T-helper 9 cell (primary cell): ENCODE data around the gene TMEM135.
"Not testable (repeated sequence)": the region's sequence is repeated elsewhere in the genome, so short reads cannot be mapped to it uniquely, and the experiment has no call there.

Experiments
- DNase-seq: peaks from one replicate; pipeline ENCODE4 v3.0.0-alpha.2; 2020

Gene TMEM135

DNA sequence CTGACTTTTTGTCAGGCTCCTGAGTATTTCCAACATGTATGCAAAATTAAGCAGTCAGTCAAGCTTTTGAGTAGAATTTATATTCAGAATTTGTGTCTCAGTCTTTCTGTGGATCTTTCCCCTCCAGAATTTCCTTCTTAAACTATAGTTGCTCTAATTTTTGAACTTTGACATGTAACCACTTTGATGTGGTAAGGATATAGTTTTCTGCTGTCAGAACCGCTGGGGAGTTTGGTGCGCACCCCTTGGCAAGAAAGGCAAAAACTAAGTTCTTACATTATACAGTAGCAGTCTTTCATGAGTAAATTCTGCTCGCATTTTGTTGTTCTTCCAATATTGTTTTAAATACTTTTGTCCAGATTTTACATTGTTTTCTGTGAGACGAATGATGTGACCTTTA is 105.9 kb downstream of the TMEM135 start:
- DNase-seq, result no peak

DNA sequence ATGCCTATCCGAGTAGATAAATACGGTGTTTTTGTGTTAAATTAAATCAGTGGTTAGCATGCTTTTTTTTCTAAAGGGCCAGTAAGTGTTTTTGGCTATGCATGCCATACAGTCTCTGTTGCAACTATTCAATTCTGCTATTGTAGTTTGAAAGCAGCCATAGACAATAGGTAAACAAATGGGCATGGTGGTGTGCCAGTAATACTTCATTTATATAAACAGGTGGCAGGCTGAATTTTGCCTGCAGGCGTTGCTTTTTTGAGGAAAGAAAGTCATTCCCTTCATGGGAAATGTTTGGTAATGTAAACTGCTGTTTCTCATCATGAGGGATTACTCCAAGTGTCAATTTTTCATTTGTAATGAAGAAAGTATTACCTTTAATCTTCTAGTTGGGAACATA is 106.5 kb downstream of the TMEM135 start:
- DNase-seq, result no peak

DNA sequence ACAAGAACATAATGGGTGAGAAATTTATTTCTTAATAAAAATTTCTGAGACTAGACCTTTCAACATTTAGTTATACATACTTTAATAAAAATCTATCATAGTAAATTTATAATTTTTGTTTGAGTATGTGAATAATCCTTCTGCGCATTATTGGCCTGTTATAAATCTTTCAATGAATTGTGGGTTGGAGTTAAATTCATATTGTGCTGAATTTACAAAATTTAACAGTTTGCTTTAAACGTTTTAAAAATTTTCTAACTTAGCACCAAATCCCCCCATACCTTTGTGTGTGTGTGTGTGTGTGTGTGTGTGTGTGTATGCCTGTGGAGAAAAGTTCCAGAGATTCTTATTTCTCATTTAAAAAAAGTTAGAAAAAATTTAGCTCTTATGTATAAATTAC is 111.0 kb downstream of the TMEM135 start:
- DNase-seq, result no peak

DNA sequence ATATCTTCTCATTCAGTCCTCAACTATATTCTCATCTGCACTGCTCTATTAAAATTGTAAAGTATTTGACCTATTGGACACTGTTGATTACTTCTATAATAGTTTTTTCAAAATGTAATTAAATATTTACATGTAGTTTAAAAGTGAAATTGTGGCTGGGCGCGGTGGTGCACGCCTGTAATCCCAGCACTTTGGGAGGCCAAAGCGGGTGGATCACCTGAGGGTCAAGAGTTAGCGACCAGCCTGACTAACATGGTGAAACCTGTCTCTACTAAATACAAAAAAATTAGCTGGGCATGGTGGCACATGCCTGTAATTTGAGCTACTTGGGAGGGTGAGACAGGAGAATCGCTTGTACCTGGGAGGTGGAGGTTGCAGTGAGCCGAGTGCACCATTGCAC is 112.0 kb downstream of the TMEM135 start:
- DNase-seq, result not testable (repeated sequence)

DNA sequence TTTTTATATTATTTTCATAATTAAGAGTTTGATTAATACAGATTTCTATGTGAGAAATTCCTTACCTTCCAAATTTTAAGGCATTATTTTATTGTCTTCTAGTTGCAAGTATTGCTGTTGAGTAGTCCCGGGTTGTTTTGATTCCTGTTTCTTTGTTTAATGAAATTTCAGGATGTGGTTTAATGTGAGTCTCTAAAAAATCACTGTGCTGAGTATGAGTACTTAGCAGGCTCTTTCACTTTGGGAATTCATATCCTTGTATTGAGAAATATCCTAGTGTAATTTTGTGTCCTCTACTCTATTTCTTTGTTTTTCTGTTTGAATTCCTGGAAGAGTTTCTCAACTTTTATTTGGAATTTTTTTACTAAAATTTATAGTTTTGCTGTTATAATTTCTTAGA is 113.2 kb downstream of the TMEM135 start:
- no peak for DNase-seq

DNA sequence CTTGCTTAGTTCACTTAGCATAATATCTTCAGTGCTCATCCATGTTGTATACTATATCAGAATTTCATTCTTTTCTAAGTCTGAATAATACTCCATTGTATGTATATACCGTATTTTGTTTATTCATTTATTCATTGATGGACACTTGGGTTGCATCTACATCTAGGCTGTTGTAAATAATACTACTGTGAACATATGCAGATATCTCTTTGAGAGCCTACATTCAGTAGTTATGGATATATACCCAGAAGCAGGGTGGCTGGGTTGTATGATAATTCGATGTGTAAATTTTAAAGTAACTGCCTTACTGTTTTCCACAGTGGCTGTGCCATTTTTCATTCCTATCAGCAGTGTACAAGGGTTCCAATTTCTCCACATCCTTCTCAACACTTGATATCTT is 116.5 kb downstream of the TMEM135 start:
- no peak for DNase-seq

DNA sequence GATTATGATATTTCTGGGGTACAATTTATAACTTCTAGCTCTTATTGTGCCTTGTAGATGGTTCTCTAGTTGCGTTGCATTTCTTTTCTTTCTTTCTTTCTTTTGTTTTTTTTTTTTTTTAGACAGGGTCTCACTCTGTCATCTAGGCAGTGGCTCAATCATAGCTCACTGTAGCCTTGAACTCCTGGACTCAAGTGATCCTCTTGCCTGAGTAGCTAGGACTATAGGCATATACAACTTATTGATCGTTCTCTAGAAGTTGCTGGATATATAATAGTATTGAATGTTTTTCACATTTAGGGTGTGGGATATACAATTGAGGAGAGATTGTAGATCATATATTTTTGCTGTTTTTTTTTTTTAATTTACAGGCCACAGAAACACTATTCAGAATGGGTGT is 119.2 kb downstream of the TMEM135 start:
- DNase-seq, result no peak

DNA sequence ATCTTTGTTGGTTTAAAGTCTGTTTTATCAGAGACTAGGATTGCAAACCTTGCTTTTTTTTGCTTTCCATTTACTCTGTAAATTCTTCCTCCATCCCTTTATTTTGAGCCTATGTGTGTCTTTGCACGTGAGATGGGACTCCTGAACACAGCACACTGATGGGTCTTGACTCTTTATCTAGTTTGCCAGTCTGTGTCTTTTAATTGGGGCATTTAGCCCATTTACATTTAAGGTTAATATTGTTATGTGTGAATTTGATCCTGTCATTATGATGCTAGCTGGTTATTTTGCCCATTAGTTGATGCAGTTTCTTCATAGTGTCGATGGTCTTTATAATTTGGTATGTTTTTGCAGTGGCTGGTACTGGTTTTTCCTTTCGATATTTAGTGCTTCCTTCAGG is 131.3 kb downstream of the TMEM135 start:
- DNase-seq, result not testable (repeated sequence)

DNA sequence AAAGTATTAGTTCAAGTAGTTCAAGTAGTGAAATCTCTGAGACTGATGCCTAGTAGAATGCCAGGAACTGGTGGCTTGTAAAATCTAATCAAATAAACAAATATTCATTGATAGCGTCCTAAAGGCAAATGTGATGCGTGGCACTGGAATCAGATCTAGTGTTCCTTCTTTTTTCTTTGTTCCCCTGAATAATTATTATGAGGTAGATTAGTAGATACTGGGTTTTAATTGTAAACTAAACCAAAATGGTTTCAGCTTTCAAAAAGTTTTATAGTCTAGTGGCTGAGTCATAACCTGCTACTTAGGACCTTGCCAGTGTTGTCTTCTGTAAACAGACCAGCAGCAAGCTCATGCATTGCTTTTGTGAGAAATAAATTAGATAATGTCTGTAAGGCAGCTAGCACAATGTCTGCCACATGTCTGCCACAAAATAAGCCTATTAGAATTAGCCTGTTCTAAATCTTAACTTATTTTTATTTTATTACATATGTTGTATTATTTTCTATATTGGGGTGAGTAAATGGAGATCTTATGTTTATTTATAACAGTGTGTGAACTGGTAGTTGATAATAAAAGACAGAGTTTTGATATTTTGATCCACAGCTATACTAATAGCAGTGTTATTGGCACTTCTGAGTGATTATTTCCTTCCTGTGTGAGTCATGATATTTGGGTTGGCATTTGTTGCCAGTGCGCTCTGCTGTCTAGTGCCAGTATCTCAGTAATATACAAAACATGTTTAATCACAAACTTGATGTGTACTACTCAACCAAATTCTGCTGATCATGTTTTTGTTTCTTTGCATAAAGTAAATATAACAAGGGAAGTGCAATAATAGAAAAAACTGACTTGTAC is 135.7 kb downstream of the TMEM135 start:
- DNase-seq, result no peak

DNA sequence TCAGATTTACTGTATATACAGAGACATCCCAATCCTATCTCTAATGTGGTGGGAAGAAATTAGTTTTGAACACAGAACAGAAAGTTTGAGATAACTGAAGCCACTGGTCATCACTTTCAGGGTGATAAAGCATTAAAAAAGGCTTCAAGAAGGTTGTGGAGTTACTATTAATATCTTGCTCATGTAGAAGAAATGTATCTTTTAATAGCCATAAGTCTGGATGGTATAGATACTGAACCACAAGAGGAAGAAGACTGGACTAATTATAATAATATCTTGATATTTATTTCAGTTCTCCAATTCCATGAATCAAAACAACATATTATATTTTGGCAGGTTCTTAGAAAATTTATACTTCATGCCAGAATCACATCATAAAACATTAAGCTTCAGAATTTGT is 137.1 kb downstream of the TMEM135 start:
- DNase-seq, result no peak

DNA sequence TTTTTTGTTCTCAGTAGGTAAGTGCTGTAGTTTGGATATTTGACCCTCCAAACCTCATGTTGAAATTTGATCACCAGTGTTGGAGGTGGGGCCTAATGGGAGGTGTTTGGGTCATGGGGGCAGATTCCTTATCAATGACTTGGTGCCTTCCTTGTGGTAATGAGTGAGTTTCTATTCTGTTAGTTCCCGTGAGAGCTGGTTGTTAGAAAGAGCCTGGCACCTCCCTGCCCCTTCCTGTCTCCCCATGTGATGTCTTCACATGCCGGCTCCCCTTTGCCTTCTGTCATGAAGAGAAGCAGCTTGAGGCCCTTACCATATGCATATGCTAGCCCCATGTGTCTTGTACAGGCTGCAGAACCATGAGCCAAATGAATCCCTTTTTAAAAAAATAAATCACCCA is 138.3 kb downstream of the TMEM135 start:
- DNase-seq, result no peak

DNA sequence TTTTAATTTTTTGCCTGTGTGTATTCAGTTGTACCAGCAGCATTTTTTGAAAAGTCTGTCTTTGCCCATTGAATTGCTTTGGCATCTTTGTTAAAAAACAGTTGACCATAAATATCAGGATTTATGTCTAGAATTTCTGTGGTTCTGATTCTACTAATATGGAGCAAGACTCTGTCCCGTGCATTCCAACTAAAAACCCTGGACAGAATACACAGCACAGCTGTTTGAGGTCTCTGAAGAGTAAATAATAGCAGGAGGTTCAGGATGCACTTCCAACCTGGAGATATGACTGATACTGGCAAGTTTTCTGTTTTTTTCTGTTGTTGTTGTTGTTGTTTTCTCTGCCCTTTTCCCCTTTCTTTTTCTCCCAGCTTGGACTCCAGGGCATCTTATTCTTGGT is 141.9 kb downstream of the TMEM135 start:
- DNase-seq, result no peak

DNA sequence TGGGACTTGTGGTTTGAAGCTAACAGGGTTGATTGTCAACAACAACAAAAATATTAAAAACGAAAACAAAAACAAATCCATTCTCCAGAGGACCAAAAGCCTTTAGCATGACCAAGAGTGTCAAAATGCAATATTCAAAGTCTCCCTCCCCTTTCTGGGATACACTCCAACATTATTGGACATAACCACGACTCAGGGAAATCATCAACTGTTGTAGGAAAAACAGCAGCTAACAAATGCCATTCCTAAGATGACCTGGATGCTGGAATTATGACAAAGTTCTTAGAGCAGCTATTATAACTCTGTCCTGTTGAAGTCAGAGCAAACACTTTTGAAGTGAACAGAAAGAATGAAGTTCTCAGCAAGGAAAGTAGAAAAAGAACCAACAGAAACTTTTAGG is 143.0 kb downstream of the TMEM135 start:
- DNase-seq, result no peak

DNA sequence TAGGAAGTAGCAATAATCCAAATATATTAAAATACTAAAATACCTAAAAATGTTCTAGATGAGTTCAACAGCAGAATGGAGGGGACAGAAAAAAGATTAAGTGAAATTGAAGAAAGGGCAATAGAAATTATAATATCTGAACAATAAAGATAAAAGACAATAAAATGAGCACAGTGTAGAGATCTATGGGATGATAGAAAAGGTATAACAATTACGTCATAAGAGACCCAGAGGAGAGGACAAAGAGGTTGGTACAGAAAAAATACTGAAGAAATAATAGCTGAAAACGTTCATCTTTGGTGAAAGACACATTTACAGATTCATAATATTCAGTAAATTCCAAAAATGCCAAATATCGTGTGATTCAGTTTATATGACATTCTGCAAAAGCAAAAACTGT is 143.4 kb downstream of the TMEM135 start:
- no peak for DNase-seq

DNA sequence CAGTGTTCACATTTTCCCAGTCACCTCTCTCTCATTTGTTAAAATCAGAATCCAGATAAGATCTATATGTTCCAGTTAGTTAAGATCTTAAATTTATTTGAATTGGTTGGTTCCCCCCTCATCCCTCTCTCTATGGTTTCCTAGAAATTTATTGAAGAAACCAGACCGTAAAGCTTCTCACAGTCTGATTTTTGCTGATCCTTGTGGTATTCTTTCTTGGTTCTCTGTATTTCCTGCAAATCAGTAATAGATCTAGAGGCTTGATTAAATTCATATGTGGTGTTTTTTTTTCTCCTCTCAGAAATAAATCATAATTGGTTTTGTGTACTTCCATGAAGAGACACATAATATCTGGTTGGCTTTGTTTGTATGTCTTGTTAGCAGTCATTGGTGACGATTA is 147.5 kb downstream of the TMEM135 start:
- no peak for DNase-seq

DNA sequence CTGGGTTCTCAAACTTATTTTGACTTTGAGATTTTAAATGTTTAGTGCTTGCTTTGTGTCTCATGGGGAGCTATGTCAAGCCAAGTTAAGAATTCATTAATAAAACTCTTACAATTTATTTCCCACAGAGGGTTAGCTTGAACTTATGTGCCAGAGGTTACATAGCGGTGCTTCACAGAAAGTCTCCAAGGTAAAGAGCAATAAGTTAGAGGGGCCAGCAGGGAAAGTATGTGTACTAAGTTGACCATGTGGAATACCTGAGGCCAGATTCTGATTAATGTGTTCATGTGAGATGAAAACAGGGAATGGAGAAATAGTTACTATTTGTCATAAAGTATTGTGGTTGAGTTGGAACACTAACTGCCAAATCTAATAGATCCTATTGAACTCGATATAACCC is 149.3 kb downstream of the TMEM135 start:
- DNase-seq, result no peak

DNA sequence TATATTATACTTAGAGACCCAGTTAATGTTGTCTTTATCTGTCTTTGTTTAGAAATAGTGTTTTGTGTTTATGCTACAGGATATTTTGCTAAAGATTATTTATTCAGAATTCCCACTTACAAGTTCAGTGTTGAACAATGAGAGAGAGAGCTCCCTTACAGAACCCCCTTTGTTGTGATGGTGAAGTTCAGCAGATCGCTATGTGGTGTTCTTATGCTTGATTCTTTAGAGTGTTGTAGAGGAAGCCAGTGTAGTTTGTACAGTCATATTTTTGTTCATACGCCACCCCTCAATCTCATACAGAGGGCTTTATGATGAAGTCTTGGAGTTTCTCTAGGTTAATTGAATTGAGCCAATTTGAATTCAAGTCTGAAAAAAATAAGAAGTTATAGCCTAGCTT is 150.2 kb downstream of the TMEM135 start:
- DNase-seq, result no peak

DNA sequence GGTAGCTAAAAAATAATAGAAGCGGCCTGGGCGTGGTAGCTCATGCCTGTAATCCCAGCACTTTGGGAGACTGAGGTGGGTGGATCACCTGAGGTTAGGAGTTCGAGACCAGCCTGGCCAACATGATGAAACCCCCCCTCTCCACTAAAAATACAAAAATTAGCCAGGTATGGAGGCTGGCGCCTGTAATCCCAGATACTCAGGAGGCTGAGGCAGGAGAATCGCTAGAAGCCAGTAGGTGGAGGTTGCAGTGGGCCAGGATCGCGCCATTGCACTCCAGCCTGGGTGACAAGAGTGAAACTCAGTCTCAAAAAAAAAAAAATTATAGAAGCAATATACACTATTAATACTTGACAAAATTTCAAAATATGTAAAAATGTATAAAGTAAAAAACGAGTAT is 150.7 kb downstream of the TMEM135 start:
- DNase-seq, result not testable (repeated sequence)

DNA sequence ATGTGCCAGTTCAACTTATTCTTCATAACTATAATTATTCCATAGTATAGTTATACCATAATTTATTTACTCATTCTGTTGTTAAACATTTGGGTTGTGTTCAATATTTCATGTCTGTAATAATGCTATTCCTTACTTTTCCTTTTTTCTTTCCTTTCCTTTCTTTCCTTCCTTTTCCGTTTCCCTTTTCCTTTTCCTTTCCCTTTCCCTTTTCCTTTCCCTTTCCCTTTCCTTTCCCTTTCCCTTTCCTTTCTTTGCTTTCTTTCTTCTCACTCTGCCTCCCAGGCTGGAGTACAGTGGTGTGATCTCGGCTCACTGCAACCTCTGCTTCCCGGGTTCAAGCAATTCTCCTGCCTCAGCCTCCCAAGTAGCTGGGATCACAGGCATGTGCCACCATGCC is 151.2 kb downstream of the TMEM135 start:
- not testable (repeated sequence) for DNase-seq

DNA sequence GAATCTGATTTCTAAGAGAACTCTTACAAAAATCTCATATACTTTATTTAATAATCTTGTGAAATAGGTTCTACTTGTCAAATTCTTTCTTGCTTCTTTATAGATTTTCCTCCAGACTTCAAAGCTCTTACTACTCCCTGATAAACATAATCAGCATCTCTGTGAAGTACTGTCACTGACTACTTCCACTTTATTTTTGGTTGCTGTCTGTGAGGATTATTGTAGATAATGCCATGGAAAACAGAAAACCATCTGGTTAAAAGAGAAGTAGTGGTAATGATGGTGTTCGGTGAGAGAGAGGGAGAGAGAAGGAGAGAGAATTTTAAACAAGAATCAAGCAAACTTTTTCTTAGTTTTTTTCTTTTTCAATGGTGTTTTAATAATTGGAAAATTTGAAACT is 152.3 kb downstream of the TMEM135 start:
- DNase-seq, result no peak

DNA sequence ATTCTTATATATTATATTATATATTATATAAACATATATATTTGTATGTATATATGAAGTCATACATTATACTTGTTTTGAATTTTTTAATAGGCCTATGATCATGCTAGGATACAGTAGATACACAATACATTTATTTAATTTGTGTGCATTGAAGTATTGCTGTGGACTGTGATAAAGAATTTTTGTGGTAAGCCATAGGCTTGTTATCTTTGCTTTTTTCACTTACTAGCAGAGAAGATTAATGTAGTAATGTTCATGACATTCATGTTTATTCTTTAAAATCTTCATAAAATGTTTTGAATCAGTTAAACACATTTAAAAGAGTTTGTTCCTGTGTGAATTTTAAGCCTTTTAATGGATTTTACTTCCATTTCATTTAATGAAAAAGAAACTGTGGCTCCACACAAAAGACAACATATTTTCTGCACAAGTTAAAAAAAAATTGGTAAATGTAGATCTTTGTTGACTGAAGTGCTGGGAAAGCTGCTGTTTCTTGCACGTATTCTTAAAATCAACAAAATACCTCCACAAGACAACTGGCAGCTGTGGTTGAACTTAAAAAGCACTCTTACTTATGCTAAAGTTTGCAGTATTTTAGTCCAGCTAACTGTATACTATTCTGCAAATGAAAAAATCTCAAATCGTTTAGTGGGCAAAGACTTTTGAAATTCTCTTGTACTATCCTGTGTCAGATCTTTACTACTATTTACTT is 156.2 kb downstream of the TMEM135 start:
- no peak for DNase-seq

DNA sequence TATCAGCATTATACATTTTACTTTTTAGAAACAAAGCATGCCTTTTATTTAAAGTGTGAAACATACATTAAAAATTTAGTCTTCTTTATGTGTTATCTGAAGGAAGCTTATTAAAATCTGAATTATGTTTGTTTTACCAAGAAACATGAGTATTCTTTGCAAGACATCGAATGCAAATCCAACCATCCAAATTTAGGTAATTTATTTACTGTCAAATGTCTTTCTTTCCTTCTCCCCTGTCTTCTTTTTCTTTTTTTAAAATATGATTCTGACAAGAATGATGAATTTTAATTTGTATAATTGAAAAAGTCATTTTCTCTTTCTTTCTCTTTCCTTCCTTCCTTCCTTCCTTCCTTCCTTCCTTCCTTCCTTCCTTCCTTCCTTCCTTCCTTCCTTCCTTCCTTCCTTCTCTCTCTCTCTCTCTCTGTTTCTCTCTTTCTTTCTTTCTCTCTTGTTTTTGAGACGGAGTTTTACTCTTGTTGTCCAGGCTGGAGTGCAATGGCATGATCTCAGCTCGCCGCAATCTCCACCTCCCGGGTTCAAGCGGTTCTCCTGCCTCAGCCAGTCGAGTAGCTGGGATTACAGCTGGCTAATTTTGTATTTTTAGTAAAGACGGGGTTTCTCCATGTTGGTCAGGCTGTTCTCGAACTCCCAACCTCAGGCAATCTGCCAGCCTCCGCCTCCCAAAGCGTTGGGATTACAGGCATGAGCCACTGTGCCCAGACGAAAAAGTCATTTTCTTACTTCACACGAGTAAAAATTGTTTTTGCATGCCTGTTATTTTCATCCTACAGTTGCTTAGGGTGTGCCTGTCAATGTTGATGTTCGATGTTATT is 157.5 kb downstream of the TMEM135 start:
- DNase-seq, result no peak

DNA sequence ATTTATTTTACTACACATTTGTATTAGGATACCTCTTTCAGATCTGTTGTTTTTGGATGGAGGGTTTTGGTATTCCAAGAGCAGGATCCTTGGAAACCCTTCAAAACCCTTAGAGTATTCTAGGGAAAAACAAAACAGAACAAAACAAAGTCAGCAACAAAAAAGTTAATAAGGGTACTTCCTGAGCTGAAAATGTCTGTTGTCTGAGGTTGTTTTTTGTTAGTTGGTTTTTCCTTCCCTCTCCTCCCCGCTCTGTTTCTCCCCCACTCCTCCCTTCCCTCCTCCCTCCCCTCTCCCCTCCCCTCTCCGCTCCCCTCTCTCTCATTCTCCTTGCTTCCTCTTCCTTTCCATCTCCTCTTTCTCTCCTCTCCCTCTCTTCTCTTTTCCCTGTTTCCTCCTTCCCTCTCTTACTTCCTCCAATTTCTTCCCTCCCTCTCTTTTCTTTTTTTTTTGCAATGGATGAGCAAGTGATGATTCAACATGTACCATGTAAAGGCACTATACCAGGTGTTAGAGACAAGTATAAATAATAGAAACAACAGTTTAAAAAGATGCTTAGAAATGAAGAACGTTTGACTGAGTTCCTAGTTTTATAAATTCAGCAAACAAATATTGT is 160.6 kb downstream of the TMEM135 start:
- no peak for DNase-seq
